ENCODE data around the gene NEAT1. TPM values are rescaled to one million over a fixed set of nuclear protein-coding genes. Genes with fewer than 3 reads are reported as not detected.
A peak's percentile ranks its signal among the peaks of the same experiment; 100 is the strongest.

NEAT1 gene
- total RNA-seq, 1 experiment from 2014 or later: 564 TPM

DNA sequence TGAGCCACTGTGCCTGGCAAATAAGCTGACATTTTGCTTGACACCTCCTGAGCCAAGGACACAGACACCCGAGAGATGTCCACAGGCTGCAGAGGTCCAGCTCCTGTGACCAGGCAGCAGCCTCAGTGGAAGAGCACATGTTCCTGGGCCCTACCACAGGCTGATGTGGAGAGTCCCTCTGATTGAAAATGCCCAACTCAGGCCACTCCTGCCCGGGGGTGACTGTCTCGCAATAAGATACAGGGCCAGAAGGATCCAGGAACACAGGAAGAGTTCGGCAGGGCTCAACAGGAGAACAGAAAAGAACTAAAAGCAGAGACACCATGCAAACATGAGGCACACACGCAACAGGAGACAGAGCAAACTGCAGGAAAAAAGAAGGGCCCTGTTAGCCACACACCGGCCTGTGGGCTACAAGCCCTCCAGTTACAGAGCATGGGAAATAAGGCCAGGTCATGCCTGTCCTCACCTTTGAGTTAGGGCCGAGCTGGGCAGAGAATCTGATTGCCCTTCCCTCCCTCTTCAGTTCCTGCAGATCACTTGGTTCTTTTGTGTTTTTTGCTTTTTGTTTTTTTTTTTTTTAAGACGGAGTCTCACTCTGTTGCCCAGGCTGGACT lies 47.9 kb downstream of the NEAT1 start:
- ATAC-seq: no peak
- TF ChIP-seq FOSL1 (IDR thresholded peaks at IDR 0.05; ENCODE audit: low read depth) (no peak), ATF3 (IDR thresholded peaks at IDR 0.05) (no peak), EZH2phosphoT487 (IDR thresholded peaks at IDR 0.05; ENCODE audit: borderline replicate concordance) (no peak), SRF (IDR thresholded peaks at IDR 0.05; ENCODE audit: low read depth) (no peak), RAD21 (IDR thresholded peaks at IDR 0.05; ENCODE audit: low read depth) (no peak), CEBPB (IDR thresholded peaks at IDR 0.05; ENCODE audit: low read depth) (no peak), CTCF (IDR thresholded peaks at IDR 0.05 in 2 of 3, conservative IDR thresholded peaks at IDR 0.05 in 1 of 3; ENCODE audit: borderline replicate concordance in 1 of 3, insufficient read depth in 1 of 3, low read depth in 2 of 3, low read length in 2 of 3) (no peak)
- BruUV-seq (replicated peaks): no TSS peak
- ChIA-PET CTCF (interaction anchor here (0.6 to 3.3 kb wide), 7 partner anchors 9 to 51 kb away, joined by 5 to 31 read pairs (median 9); no protein-coding TSS in a partner anchor), POLR2A (interaction anchor here (1.0 to 15.6 kb wide), 5 partner anchors 9 to 47 kb away, joined by 4 to 1499 read pairs (median 6); partner anchors contain the start of genes MALAT1 and NEAT1), RAD21 (ENCODE audit: low non-redundant PET in 1 of 2, low total read pairs in 2 of 2, uncharacterized antibody in 2 of 2, unreplicated experiment in 2 of 2) (interaction anchor here (1.7 to 1.8 kb wide), 2 partner anchors 28 to 38 kb away, joined by 14 to 27 read pairs; partner anchors contain the start of gene MALAT1 (in 1 of the 2))
- Histone ChIP-seq H3K9me3 (ENCODE audit: control insufficient read depth in 1 of 2, insufficient read depth in 1 of 2, low read depth in 1 of 2, low read length in 2 of 2) (no peaks in the 10 kb centered on the region), H2AFZ (ENCODE audit: low read depth, low read length, poor library complexity, severe bottlenecking) (no peak overlapping the region), H3K36me3 (ENCODE audit: control insufficient read depth in 1 of 2, insufficient read depth in 2 of 2, low read length in 2 of 2) (no peaks in the 10 kb centered on the region), H3K4me1 (ENCODE audit: control insufficient read depth in 1 of 2, insufficient read depth in 2 of 2, low read length in 2 of 2) (peaks cover 61 to 72% of the 10 kb centered on the region in 2 experiments), H3K27ac (ENCODE audit: low read depth, low read length) (peak overlapping the region; percentile 97; the same call in 1 of the 2 replicates), H3K4me3 (replicated peaks in 1 of 2; ENCODE audit: low read depth in 1 of 2, low read length in 2 of 2) (no peak overlapping the region), H3K79me2 (ENCODE audit: insufficient read depth, low read length) (peaks cover 28% of the 10 kb centered on the region), H3K4me2 (ENCODE audit: low read length) (peak overlapping the region; percentile 73; the same call in 1 of the 2 replicates), H3K27me3 (ENCODE audit: insufficient read depth, low read length) (no peaks in the 10 kb centered on the region), H3K9me2 (ENCODE audit: insufficient read depth) (no peaks in the 10 kb centered on the region), H4K20me1 (ENCODE audit: insufficient read depth) (no peaks in the 10 kb centered on the region), H3K9ac (ENCODE audit: low read length) (peak overlapping the region; percentile 65; the same call in 1 of the 2 replicates)
- intact Hi-C loops (cut with micrococcal nuclease): no loop called here
- DNase-seq (ENCODE audit: low read depth, low spot score): no peak
